ENCODE data around the gene ARL4C. TPM values are rescaled to one million over a fixed set of nuclear protein-coding genes. Genes with fewer than 3 reads are reported as not detected.

Gene ARL4C
- total RNA-seq, 4 donors from 2014 or later, result 6.4 to 24.6 (median 17.0) TPM

DNA sequence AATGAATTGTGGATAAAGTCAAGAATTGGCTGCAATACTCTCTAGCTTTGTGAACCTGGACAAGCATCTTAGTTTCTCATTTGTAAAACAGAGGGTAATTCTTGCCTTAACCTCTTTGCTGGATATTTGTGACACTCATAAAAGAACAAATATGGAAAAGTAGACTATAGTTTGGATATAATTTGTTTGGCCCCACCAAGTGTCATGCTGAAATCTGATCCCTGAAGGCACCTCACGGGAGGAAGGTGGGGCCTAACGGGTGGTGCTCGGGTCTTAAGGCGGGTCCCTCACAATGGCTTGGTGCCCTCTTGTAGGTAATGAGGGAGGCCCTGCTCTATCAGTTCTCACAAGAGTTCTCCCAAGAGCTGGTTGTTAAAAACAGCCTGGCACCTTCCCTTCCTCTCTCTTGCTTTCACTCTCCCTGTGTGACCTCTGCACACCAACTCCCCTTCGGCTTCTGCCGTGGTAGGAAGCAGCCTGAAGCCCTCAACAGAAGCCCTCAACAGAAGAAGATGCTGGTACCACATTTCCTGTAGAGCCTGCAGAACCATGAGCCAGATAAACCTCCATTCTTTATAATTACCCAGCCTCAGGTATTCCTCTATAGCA is 37.4 kb downstream of the ARL4C start:
- TF ChIP-seq, protein P1, sequence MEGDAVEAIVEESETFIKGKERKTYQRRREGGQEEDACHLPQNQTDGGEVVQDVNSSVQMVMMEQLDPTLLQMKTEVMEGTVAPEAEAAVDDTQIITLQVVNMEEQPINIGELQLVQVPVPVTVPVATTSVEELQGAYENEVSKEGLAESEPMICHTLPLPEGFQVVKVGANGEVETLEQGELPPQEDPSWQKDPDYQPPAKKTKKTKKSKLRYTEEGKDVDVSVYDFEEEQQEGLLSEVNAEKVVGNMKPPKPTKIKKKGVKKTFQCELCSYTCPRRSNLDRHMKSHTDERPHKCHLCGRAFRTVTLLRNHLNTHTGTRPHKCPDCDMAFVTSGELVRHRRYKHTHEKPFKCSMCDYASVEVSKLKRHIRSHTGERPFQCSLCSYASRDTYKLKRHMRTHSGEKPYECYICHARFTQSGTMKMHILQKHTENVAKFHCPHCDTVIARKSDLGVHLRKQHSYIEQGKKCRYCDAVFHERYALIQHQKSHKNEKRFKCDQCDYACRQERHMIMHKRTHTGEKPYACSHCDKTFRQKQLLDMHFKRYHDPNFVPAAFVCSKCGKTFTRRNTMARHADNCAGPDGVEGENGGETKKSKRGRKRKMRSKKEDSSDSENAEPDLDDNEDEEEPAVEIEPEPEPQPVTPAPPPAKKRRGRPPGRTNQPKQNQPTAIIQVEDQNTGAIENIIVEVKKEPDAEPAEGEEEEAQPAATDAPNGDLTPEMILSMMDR (IDR thresholded peaks at IDR 0.05; ENCODE audit: low read depth), result no peak

DNA sequence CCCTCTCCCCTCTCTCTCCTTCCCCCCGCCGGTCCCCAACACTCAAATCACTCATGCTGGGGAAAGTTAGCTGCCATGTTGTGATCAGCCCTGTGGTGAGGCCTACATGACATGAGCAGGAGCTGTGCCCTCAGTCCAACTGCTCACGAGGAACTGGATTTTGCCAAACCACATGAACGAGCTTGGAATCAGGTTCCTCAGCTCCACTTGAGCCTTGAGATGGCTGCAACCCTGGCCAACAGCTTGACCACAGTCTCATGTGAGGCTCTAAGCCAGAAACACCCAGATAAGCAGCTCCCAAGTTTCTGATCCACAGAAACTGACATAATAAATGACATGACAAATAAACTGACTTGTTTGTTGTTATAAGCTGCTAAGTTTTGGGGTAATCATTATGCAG is 38.4 kb downstream of the ARL4C start:
- TF ChIP-seq, protein P1 (IDR thresholded peaks at IDR 0.05; ENCODE audit: low read depth), result no peak

DNA sequence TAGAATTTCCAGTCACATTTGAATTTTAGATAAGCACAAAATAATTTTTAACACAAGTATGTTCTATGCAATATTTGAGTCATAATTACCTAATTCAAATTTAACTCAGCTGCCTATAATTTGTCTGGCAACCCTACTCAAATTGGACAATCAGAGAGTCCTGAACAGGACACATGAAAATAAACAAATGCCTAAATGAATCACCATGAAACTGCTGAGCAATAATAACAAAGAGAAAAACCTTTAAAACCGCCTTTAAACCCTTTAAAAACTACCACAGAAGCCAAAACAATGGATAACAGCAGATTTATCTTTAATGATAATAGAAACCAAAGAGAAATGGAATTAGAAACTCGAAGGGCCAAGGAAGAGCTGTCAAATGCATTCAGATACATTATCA is 39.5 kb downstream of the ARL4C start:
- TF ChIP-seq, protein P1 (IDR thresholded peaks at IDR 0.05; ENCODE audit: low read depth), result no peak

DNA sequence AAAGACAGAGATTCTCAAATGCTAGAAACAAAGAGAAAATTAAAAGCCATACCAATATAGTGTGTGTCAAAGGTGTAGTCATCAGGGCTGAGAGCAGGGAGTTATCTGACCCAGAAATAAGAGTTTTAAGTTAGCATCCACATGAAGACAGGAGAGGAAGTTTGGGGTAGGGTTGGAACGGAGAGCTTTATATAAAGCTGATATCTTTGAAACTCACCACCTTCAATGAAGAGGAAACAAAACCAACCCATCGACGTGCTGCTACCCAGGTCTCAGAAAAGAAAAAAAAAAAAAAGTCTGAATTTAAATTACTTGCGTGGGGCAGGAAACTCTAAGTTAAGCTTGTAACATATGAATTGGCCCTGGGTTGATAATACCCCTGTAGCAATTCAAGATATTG is 42.4 kb downstream of the ARL4C start:
- TF ChIP-seq, protein P1 (IDR thresholded peaks at IDR 0.05; ENCODE audit: low read depth), result no peak

DNA sequence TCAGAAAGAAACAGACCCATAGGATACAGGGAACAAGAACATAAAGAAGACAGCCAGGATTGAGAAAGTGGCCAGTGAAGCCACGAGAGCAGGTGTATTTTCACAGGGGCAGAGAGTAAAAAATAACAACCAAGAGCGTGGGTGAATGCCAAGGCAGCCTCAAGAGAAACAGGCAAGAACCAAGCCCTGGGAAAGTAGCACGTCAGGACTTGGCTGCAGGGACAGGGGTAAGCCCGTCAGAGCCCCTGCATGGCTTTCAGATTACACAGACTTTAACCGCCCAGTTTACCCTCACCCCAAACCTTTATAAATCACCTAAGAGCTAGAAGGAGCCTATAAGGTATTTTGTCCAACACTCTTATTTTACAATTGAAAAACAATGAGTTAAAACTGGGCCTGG is 43.7 kb downstream of the ARL4C start:
- TF ChIP-seq, protein P1 (IDR thresholded peaks at IDR 0.05; ENCODE audit: low read depth), result no peak

DNA sequence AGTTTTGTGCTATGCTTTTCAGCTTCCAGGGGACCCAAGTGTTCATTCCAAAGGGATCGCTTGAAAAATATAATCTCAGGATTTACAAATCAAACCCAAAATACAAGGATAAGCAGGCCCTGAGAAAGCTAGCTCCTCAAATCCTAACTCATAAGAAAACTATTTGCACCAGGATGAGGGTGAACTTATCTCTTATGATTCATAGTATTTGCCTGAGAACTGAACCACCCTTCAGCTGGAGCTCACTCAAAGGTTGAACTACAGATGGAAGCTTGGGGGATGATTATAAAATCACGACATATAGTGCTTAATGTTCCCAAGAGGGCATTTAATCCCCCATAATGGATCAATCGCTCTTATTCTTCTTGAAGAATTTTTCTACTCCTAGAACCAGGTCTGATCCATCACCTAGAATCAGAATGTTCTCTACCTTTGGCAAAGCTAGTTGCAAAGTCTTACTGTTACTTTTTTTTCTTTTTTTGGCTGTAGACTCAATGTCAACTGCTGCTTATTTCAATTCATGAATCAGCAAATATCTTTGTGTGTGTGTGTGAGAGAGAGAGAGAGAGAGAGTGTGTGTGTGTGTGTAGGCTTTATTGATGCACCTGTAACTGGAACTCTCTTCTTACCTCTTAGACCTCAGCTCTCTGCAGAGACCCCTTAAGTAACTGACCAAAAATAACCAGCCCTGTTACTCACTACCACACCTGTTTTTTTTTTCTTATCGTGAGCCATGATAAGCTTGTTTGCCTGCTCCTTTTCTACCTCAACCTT is 44.8 kb downstream of the ARL4C start:
- TF ChIP-seq, protein P1 (IDR thresholded peaks at IDR 0.05; ENCODE audit: low read depth), result no peak

DNA sequence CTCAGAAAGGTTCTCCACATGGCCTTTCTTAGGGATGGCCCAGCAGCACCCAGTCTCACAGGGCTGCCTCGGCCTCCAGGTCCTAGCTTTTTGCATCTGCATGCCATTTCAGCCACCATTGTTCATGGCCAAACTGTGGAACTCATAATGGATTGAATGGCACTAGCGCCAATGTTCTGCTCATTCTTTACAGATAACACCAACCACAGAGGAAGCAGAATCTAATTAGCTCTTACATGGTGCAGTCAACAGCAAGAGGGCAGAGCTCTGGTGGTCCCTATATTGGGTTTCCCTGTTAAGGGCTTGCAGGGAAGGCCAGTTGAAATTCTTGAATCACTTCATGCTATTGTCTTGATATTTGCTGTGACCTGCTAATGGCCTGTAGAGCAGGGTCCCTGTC is 45.6 kb downstream of the ARL4C start:
- TF ChIP-seq, protein P1 (IDR thresholded peaks at IDR 0.05; ENCODE audit: low read depth), result no peak
